Endodermal cell (in vitro differentiated cells): ENCODE results near the gene C3. TPM values are rescaled to one million over a fixed set of nuclear protein-coding genes. Genes with fewer than 3 reads are reported as not detected.
"Not testable (repeated sequence)": the region's sequence is repeated elsewhere in the genome, so short reads cannot be mapped to it uniquely, and the experiment has no call there.

Source experiments
- DNase-seq: peaks from one replicate; pipeline ENCODE4 v3.0.0-alpha.2; 2017
- H3K27ac ChIP-seq: 2 replicates; pipeline ENCODE4 v1.5.1; 2013; ENCODE audit warnings: mild to moderate bottlenecking, low read depth, low read length, moderate library complexity
- H3K27me3 ChIP-seq: 2 replicates; pipeline ENCODE4 v1.6.1; 2013; ENCODE audit warnings: mild to moderate bottlenecking, low read length, moderate library complexity; ENCODE audit not compliant: insufficient read depth, control insufficient read depth, poor library complexity, severe bottlenecking
- H3K36me3 ChIP-seq: 2 replicates; pipeline ENCODE4 v1.7.0; 2013; ENCODE audit warnings: mild to moderate bottlenecking, low read length, moderate library complexity; ENCODE audit not compliant: control insufficient read depth, insufficient read depth
- H3K4me1 ChIP-seq: one replicate; pipeline ENCODE4 v1.7.0; 2013; ENCODE audit warnings: low read length; ENCODE audit not compliant: control insufficient read depth, insufficient read depth
- H3K4me3 ChIP-seq: 2 replicates; pipeline ENCODE4 v1.5.1; 2013; ENCODE audit warnings: mild to moderate bottlenecking, low read length, moderate library complexity
- H3K9ac ChIP-seq: 2 replicates; pipeline ENCODE4 v1.6.1; 2013; ENCODE audit warnings: mild to moderate bottlenecking, low read length, moderate library complexity; ENCODE audit not compliant: poor library complexity, severe bottlenecking; ENCODE audit errors: extremely low read depth
- H3K9me3 ChIP-seq: 2 replicates; pipeline ENCODE4 v1.6.1; 2013; ENCODE audit warnings: mild to moderate bottlenecking, low read length, moderate library complexity; ENCODE audit not compliant: control insufficient read depth
- H3K27ac Mint-ChIP-seq: 2 replicates; pipeline ENCODE4 v1.8.0; 2020; ENCODE audit warnings: mixed read lengths
- H3K27me3 Mint-ChIP-seq: 2 replicates; pipeline ENCODE4 v1.8.0; 2021; ENCODE audit warnings: mild to moderate bottlenecking, mixed read lengths; ENCODE audit not compliant: insufficient read depth
- H3K36me3 Mint-ChIP-seq: 2 replicates; pipeline ENCODE4 v1.8.0; 2020; ENCODE audit warnings: low read depth, mixed read lengths
- H3K4me1 Mint-ChIP-seq: 2 replicates; pipeline ENCODE4 v1.8.0; 2020; ENCODE audit warnings: mixed read lengths
- H3K4me3 Mint-ChIP-seq: 2 replicates; pipeline ENCODE4 v1.8.0; 2020; ENCODE audit warnings: mild to moderate bottlenecking, moderate library complexity, mixed read lengths
- H3K9me3 Mint-ChIP-seq: 2 replicates; pipeline ENCODE4 v1.8.0; 2020; ENCODE audit warnings: mild to moderate bottlenecking, mixed read lengths
- CTCF ChIP-seq: fragments of 200-600 bp; sonication (generic); conservative IDR thresholded peaks from 2 replicates; pipeline ENCODE4 v1.5.0; 2021; ENCODE audit warnings: antibody characterized with exemption, mild to moderate bottlenecking
- WGBS, 2 experiments: methylation state at CpG; one replicate each; pipeline versions ENCODE4 v1.1.5 to v1.1.7; 2013; ENCODE audit warnings: missing lambda C conversion rate in 2 of 2, mixed read lengths in 1 of 2; ENCODE audit not compliant: insufficient coverage in 1 of 2, insufficient read length in 1 of 2; 5-methylcytosine and 5-hydroxymethylcytosine counted together
- microRNA-seq: library from miRNA; unstranded; fragments of <30 nt; microRNA quantifications from one replicate; pipeline ENCODE4 v1.2.0, GENCODE V29; 2020; ENCODE audit warnings: borderline microRNAs expressed
- total RNA-seq, 2 donors: library from RNA; stranded (reverse); fragmentation: NEBNext Ultra II Directional in 1 of 2; extraction: Animal tissue kit (Norgen Biotek cat#: 25700) in 1 of 2; gene quantifications; 2 replicates in 1 of 2; 3 replicates in 1 of 2; pipeline ENCODE4 v1.2.1, GENCODE V29; 2021

C3 gene
- total RNA-seq, 2 donors from 2014 or later = 13.7 to 23.5 TPM

DNA sequence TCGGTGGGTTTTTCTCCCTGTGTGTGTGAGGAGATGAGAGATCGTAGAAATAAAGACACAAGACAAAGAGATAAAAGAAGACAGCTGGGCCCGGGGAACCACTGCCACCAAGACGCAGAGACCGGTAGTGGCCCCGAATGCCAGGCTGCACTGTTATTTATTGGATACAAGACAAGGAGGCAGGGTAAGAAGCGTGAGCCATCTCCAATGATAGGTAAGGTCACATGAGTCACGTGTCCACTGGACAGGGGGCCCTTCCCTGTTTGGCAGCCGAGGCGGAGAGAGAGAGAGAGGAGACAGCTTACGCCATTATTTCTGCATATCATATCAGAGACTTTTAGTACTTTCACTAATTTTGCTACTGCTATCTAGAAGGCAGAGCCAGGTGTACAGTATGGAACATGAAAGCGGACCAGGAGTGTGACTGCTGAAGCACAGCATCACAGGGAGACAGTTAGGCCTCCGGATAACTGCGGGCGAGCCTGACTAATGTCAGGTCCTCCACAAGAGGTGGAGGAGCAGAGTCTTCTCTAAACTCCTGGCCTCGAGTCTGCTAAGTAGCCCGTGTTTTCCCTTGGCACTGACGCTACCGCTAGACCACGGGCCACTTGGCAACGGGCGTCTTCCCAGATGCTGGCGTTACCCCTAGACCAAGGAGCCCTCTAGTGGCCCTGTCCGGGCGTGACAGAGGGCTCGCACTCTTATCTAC is 87.5 kb downstream of the C3 start:
- TF ChIP-seq CTCF = peak; percentile 83
- H3K27ac Mint-ChIP-seq, H3K4me3 ChIP-seq, H3K4me1 ChIP-seq, H3K36me3 ChIP-seq, H3K4me1 Mint-ChIP-seq, H3K4me3 Mint-ChIP-seq, H3K27ac ChIP-seq, H3K9ac ChIP-seq, H3K27me3 ChIP-seq, H3K27me3 Mint-ChIP-seq, H3K36me3 Mint-ChIP-seq: not testable (repeated sequence)
- peak; percentile 90 for DNase-seq
- H3K9me3 Mint-ChIP-seq = peaks cover 35% of the 10 kb centered on the region
- 61 to 63% methylated on average over 18 to 26 of the region's 26 CpGs for WGBS, 2 experiments
- H3K9me3 ChIP-seq = peaks cover 30% of the 10 kb centered on the region

DNA sequence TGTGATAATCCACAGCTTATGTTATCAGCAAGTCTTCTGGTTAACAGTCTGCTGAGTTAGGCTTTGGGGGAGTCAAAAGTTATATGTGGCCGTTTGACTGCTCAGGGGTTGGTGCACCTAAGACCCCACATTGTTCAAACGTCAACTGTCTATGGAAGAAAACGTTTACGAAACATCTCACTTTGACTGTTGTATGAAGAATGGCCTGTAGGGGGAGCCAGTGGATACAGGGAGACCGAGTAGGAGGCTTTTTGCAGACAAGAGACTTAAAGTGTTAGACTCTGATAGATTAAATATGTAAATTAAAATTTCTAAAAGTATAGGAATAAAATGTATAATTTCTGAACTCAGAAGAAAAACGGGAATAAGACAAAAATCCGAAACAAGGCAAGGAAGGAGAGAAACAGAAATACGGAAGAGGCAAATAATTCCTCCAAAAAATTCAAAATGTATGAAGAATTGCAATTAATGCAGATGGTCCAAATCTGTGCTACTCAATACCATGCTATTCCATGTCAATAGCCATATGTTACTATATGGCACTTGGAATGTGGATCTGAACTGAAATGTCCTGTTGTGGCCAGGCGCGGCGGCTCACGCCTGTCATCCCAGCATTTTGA is 88.3 kb downstream of the C3 start:
- Histone ChIP-seq H3K4me3 (no peak overlapping the region), H3K9ac (no peak overlapping the region), H3K36me3 (no peaks in the 10 kb centered on the region), H3K27ac (no peak overlapping the region), H3K4me1 (no peaks in the 10 kb centered on the region), H3K9me3 (peaks cover 37% of the 10 kb centered on the region), H3K27me3 (no peaks in the 10 kb centered on the region)
- TF ChIP-seq CTCF = peak; percentile 90
- no peak overlapping the region for H3K4me3 Mint-ChIP-seq
- no peaks in the 10 kb centered on the region for H3K4me1 Mint-ChIP-seq
- peaks cover 3% of the 10 kb centered on the region for H3K36me3 Mint-ChIP-seq
- peaks cover 41% of the 10 kb centered on the region for H3K9me3 Mint-ChIP-seq
- H3K27ac Mint-ChIP-seq = no peak overlapping the region
- peaks cover 9% of the 10 kb centered on the region for H3K27me3 Mint-ChIP-seq
- 58 to 59% methylated on average over 10 to 12 of the region's 12 CpGs for WGBS, 2 experiments
- DNase-seq = peak; percentile 88

Small RNA genes lying within 50 kb of the gene (microRNA-seq; reads per million reads assigned to microRNA genes)
- gene MIR6791 = not detected

Other genes starting within 250 kb of the C3 start
- gene DENND1C, start 238.9 kb downstream of the C3 start, total RNA-seq = 1 to 10 TPM; 1.7 to 2.1 TPM
- gene TUBB4A, start 218.3 kb downstream of the C3 start, total RNA-seq = 1 to 10 TPM; 5.2 to 7.5 TPM
- gene TNFSF9, start 189.6 kb downstream of the C3 start, total RNA-seq = 1 to 10 TPM in 1 of 2 donors, under 1 TPM in 1; 0.68 to 3.9 TPM
- 1 to 10 TPM in 1 of 2 donors, under 1 TPM in 1; 0.92 to 1.8 TPM for gene CD70, start 129.5 kb downstream of the C3 start, total RNA-seq
- gene TNFSF14, start 50.5 kb downstream of the C3 start, total RNA-seq = under 1 TPM; 0.18 to 0.88 TPM
- gene GPR108, start 16.9 kb upstream of the C3 start, total RNA-seq = 10 to 100 TPM; 61.4 to 67.2 TPM
- 100 to 1,000 TPM; 111 to 116 TPM for gene TRIP10, start 19.0 kb upstream of the C3 start, total RNA-seq
- 10 to 100 TPM; 10.7 to 16.4 TPM for gene SH2D3A, start 46.8 kb upstream of the C3 start, total RNA-seq
- gene VAV1, start 52.1 kb upstream of the C3 start, total RNA-seq = not detected
- not detected for gene ADGRE1, start 166.9 kb upstream of the C3 start, total RNA-seq